ENCODE measurements around the gene TBCA.

The TBCA gene, protein sequence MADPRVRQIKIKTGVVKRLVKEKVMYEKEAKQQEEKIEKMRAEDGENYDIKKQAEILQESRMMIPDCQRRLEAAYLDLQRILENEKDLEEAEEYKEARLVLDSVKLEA

DNA sequence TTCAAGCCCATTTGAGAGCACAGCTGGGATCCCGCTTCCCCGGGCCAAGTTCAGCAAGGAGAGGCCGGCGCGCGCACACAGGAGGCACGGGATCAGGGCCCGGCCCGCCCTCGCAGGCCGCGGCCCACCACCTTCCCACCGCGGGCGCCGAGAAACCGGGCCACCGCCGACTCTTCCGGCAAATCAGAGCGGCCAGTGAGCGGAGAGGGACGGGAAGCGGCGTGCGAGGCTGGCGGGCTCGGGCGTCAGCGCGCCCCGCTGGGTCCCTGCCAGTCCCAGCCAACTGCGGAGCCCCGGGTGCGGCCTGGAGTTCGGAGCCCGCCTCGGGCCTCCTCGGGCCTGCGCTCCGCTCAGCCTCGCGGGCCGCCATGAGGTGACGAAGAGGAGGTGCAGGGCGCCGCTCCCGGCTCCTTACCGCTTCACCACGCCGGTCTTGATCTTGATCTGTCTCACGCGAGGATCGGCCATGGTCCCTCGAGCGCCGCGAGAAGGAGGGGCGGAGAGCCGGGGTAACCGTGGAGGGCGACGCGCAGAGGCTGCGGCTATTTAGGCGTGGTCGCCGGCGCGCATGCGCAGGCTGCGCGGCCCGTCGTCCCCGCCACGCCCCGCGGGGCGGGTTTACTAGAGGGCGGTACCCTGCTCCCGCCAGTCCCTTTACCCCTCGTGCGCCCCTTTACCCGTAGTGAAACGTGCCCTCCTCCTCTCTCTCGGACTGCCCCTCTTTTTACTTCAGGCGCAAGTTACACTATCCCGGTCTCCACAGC lies at the start of gene TBCA:
TBCA (minus strand) TSS at position 550 of the 764 bp plus-strand sequence; CDS start at position 468, 82 bp downstream.
- DNase-seq = peak; percentile 76 to 87 (median 82)

GRCh38 chr5:77824981-77825380 lies 48.8 kb upstream of the TBCA start:
- no peak for DNase-seq

GRCh38 chr5:77816686-77817085 lies 40.5 kb upstream of the TBCA start:
- no peak for DNase-seq

DNA sequence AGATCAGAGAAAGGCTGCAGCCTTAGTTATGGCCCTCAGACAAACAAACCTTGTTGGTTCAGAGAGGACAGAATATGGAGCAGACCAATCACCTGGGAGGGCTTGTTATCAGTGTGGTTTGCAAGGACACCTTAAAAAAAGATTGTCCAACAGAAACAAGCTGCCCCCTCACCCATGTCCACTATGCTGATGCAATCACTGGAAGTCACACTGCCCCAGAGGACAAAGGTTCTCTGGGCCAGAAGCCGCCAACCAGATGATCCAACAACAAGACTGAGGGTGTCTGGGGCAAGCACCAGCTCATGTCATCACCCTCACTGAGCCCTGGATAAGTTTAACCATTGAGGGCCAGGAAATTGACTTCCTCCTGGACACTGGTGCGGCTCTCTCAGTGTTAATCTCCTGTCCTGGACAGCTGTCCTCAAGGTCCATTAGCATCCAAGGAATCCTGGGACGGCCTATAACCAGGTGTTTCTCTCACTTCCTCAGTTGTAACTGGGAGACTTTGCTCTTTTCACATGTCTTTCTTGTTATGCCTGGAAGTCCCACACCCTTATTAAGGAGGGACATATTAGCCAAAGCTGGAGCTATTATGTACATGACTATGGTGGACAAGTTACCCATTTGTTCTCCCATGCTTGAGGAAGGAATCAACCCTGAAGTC lies 36.9 kb upstream of the TBCA start:
- no peak for DNase-seq

- no peak for DNase-seq
These were observed 30.2 kb upstream of the TBCA start for GRCh38 chr5:77806213-77806843.

GRCh38 chr5:77798456-77798855 lies 22.3 kb upstream of the TBCA start:
- DNase-seq = no peak

GRCh38 chr5:77797136-77797535 lies 21.0 kb upstream of the TBCA start:
- no peak for DNase-seq

DNA sequence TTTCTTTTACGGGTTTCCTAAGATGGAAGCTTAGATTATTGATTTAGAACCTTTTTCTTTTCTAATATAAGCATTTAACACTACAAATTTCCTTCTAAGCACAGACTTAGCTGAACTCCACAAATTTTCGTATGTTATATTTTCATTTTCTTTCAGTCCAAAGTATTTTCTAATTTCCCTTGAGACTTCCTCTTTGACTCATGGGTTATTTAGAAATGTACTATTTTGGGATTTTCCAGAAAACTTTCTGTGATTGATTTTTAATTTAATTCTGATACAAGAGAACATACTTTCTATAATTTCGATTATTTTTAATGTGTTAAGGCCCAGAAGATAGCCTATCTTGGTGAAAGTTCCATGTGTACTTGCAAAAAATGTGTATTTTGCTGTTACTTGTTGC lies 19.7 kb upstream of the TBCA start:
- no peak for DNase-seq

- no peak for DNase-seq
These were observed 19.1 kb upstream of the TBCA start for GRCh38 chr5:77795268-77795667.

DNA sequence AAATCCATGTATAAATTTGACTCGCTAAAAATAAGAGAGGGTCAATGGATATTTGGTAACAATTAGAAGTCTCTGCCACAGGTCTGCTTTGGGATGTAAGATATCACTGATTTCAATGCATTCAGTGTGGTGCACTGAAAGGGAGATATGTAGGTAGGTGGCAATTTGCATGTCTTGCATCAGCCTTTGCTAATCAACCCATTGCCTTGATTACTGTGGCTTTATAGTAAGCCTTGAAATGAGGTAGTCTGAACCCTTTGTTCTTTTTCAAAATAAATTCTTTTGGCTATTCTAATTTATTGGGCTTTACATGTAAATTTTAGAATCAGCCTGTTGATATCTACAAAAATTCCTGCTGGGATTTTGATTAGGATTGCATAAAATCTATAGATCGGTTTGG lies 15.8 kb upstream of the TBCA start:
- DNase-seq = no peak

GRCh38 chr5:77791356-77791755 lies 15.2 kb upstream of the TBCA start:
- no peak for DNase-seq

DNA sequence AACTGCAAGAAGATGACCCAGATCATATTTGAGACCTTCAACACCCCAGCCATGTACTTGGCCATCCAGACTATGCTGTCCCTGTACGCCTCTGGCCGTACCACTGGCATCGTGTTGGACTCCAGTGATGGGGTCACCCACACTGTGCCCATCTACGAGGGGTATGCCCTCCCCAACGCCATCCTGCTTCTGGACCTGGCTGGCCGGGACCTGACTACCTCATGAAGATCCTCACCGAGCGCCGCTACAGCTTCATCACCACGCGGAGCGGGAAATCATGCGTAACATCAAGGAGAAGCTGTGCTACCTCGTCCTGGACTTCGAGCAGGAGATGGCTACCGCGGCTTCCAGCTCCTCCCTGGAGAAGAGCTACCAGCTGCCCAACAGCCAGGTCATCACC lies 9.1 kb upstream of the TBCA start:
- no peak for DNase-seq

DNA sequence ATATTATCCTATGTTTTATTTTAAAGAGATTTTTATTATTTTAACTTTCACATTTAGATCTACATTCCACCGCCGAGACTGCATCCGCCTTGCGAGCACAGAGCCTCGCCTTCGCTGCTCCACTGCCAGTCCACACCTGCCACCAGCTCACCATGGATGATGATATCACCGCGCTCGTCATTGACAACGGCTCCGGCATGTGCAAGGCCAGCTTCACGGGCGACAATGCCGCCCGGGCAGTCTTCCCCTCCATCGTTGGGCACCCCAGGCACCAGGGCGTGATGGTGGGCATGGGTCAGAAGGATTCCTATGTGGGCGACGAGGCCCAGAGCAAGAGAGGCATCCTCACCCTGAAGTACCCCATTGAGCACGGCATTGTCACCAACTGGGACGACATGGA lies 8.6 kb upstream of the TBCA start:
- no peak for DNase-seq

- no peak for DNase-seq
These were observed 4.9 kb upstream of the TBCA start for GRCh38 chr5:77781076-77781475.

DNA sequence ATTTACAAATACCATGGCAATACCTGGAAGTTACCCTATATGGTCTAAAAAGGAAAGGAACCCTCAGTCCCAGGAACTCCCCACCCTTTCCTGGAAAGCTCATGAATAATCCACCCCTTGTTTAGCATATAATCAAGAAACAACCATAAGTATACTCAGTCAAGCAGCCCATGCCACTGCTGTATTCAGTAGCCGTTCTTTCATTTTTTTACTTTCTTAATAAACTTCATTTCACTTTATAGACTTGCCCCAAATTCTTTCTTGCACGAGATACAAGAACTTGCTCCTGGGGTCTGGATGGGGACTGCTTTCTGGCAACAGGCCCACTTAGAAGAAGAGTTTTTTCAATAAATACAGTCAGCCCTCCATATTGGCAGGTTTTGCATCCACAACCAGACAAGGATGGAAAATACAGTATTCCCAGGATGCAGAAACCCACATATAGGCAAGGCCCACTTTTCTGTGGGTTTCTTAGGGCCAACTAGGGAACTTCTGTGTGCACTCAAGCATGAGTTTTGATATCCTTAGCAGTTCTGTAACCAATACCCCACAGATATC lies 2.8 kb upstream of the TBCA start:
- DNase-seq = no peak

DNA sequence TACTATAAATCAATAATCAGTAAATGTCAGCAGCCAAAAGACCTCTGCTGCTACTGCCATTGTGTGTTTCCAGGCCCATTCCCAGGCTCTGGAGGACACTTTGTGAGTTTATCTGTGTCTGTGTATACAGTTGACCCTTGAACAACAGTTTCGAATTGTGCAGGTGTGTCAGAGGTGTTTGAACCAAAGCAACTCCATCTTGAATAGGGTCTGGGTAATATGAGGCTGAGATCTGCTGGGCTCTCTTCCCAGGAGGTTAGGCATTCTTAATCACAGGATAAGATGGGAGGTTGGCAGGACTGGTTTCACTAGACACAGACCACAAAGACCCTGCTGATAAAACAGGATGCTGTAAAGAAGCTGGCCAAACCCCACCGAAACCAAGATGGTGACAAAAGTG lies 2.3 kb upstream of the TBCA start:
- DNase-seq = no peak

GRCh38 chr5:77777911-77778310 lies 1.8 kb upstream of the TBCA start:
- no peak for DNase-seq

- no peak for DNase-seq
These were observed 1.2 kb upstream of the TBCA start for GRCh38 chr5:77777281-77777892.

DNA sequence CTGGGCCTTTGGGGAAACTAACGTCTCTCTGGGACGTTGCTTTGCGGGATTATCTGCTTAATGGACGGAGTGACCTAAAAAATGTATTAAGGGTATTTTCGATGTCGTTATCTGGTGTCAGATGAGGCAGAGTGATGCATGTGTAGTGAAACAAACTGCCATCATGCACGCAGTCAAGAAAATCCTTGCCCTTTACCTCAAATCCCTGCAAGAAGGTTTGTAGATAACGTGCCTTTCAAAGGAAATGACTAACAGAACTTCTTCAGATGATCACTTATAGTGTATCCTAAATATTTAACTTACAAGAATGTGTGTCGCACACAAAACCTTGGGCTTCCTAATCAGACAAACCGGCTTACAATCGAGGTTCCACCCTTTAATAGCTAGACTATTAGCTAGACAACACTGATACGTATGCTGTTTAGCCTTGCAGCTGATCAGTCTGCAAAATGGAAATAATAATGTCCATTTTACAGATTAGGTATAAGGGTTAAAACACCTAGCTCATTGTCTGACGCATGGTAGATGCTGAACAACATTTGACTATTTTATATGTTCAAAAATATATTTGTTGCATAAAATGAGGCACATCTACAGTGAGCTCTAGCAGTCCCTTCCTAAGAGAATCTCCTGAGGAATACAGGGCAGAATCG lies 541 bp upstream of the TBCA start:
- DNase-seq = no peak

DNA sequence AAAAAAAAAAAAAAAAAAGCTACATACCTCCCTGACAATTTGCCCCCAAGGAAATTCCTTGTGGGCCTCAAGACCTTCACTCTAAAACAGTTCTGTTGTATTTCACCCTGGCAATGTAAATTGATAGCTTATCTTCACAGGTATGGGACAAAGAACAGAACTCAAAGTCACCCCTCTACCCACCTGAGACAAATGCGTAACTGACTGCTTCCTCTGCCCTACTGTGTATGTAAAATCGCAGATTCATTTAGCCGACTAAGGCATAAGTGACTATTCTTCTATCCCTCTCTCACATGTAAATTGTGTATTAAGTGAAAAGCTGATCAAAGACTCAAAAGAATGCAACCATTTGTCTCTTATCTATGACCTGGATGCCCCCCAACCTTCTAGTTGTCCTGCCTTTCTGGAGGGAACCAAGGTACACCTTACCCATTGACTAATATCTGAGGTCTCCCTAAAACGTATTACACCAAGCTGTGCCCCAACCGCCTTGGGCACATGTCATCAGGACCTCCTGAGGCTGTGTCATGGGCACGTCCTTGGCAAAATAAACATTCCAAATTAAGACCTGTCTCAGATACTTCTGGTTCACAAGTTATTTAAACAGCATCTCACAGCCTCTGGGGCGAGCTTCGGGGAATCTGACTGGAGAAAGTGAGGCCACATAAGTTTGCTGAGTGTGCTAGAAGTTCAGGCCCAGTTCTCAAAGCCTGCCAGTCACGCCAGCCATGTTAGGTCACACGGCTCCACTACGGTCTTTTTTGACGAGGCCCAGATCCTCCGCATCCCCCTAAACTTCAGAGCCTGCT lies 954 bp downstream of the TBCA start:
- DNase-seq = peak in 1 of 4 experiments; percentile 30

- DNase-seq = no peak
These were observed 2.3 kb downstream of the TBCA start for GRCh38 chr5:77773734-77774280.

Data from activated CD4-positive, CD25-positive, alpha-beta regulatory T cell (primary cell).